WTC11 (cell line): Measurements from ENCODE around the gene APRT. TPM values are rescaled to one million over a fixed set of nuclear protein-coding genes. Genes with fewer than 3 reads are reported as not detected.
A peak's percentile ranks its signal among the peaks of the same experiment; 100 is the strongest.

Experiments used
- ATAC-seq: fragments of 200-7000 bp; cut with Tn5 transposase; 2 replicates; pipeline ENCODE4 v1.10.0; 2021; ENCODE audit warnings: mild to moderate bottlenecking, moderate library complexity
- CTCF ChIA-PET: fragments of 300-600 bp; sonication (Branson Sonifier 250); formaldehyde crosslinking; loops from one replicate; lab custom pipeline; 2021; ENCODE audit warnings: antibody characterized with exemption; lab: Charles Lee
- POLR2A ChIA-PET: fragments of 350-600 bp; sonication (Branson Sonifier 250); formaldehyde crosslinking; loops from one replicate; lab custom pipeline; 2021; ENCODE audit warnings: antibody characterized with exemption; lab: Charles Lee
- DNase-seq: peaks from one replicate; pipeline ENCODE4 v3.0.0; 2021; ENCODE audit warnings: low spot score
- H3K27ac Mint-ChIP-seq: 2 replicates; pipeline ENCODE4 v1.8.0; 2021; ENCODE audit warnings: mixed read lengths
- H3K27me3 Mint-ChIP-seq: 2 replicates; pipeline ENCODE4 v1.8.0; 2021; ENCODE audit warnings: low read depth, mild to moderate bottlenecking, moderate library complexity, mixed read lengths
- H3K36me3 Mint-ChIP-seq: 2 replicates; pipeline ENCODE4 v1.8.0; 2021; ENCODE audit warnings: mixed read lengths
- H3K4me1 Mint-ChIP-seq: 2 replicates; pipeline ENCODE4 v1.8.0; 2022; ENCODE audit warnings: mixed read lengths
- H3K4me3 Mint-ChIP-seq: 2 replicates; pipeline ENCODE4 v1.8.0; 2021; ENCODE audit warnings: mild to moderate bottlenecking, moderate library complexity, mixed read lengths
- H3K9me3 Mint-ChIP-seq: 2 replicates; pipeline ENCODE4 v1.8.0; 2021; ENCODE audit warnings: mixed read lengths
- ARID4B ChIP-seq: sonication (generic); formaldehyde crosslinking; IDR thresholded peaks from 2 replicates; pipeline ENCODE4 v1.8.0; 2023; ENCODE audit warnings: missing genetic modification reagents, mild to moderate bottlenecking, borderline replicate concordance
- ATF6 ChIP-seq: sonication (generic); formaldehyde crosslinking; IDR thresholded peaks from 2 replicates; pipeline ENCODE4 v1.8.1; 2023; ENCODE audit warnings: mild to moderate bottlenecking, missing genetic modification reagents
- CREM ChIP-seq: sonication (generic); formaldehyde crosslinking; IDR thresholded peaks from 2 replicates; pipeline ENCODE4 v1.8.1; 2022; ENCODE audit warnings: mild to moderate bottlenecking, missing genetic modification reagents, moderate library complexity
- FOXK1 ChIP-seq: sonication (generic); formaldehyde crosslinking; IDR thresholded peaks from 2 replicates; pipeline ENCODE4 v1.8.0; 2022; ENCODE audit warnings: mild to moderate bottlenecking, moderate library complexity, missing genetic modification reagents
- FOXP1 ChIP-seq: sonication (generic); formaldehyde crosslinking; IDR thresholded peaks from 2 replicates; pipeline ENCODE4 v1.8.0; 2022; ENCODE audit warnings: missing genetic modification reagents, mild to moderate bottlenecking, moderate library complexity, borderline replicate concordance
- IRF2 ChIP-seq: sonication (generic); formaldehyde crosslinking; IDR thresholded peaks from 2 replicates; pipeline ENCODE4 v1.8.0; 2022; ENCODE audit warnings: low read depth, missing genetic modification reagents, borderline replicate concordance
- PREB ChIP-seq: sonication (generic); formaldehyde crosslinking; IDR thresholded peaks from 2 replicates; pipeline ENCODE4 v1.8.1; 2022; ENCODE audit warnings: mild to moderate bottlenecking, missing genetic modification reagents, moderate library complexity, borderline replicate concordance
- PRRX2 ChIP-seq: fragments of 250-450 bp; sonication (Bioruptor Pico); IDR thresholded peaks from 2 replicates; pipeline ENCODE4 v1.8.0; 2021; ENCODE audit warnings: mild to moderate bottlenecking
- SP1 ChIP-seq: sonication (generic); formaldehyde crosslinking; conservative IDR thresholded peaks from 2 replicates; pipeline ENCODE4 v1.8.1; 2022; ENCODE audit warnings: missing genetic modification reagents
- TEAD1 ChIP-seq: sonication (generic); formaldehyde crosslinking; IDR thresholded peaks from 2 replicates; pipeline ENCODE4 v1.8.0; 2022; ENCODE audit warnings: mild to moderate bottlenecking, missing genetic modification reagents
- USF1 ChIP-seq: sonication (generic); formaldehyde crosslinking; IDR thresholded peaks from 2 replicates; pipeline ENCODE4 v1.8.0; 2022; ENCODE audit warnings: mild to moderate bottlenecking, missing genetic modification reagents
- ZMAT4 ChIP-seq: fragments of 250-450 bp; sonication (Bioruptor Pico); IDR thresholded peaks from 2 replicates; pipeline ENCODE4 v1.9.0; 2021; ENCODE audit warnings: mild to moderate bottlenecking
- ZNF138 ChIP-seq: sonication (generic); formaldehyde crosslinking; conservative IDR thresholded peaks from 2 replicates; pipeline ENCODE4 v1.8.1; 2022; ENCODE audit warnings: mild to moderate bottlenecking, moderate library complexity, missing genetic modification reagents
- ZNF317 ChIP-seq: sonication (generic); formaldehyde crosslinking; IDR thresholded peaks from 2 replicates; pipeline ENCODE4 v1.8.1; 2023; ENCODE audit warnings: low read depth, mild to moderate bottlenecking, moderate library complexity, missing genetic modification reagents, borderline replicate concordance
- ZNF396 ChIP-seq: fragments of 250-450 bp; sonication (Bioruptor Pico); IDR thresholded peaks from 2 replicates; pipeline ENCODE4 v1.8.0; 2021; ENCODE audit warnings: mild to moderate bottlenecking, moderate library complexity, borderline replicate concordance
- ZNF423 ChIP-seq: fragments of 250-450 bp; sonication (Bioruptor Pico); IDR thresholded peaks from 2 replicates; pipeline ENCODE4 v2.1.2; 2022; ENCODE audit warnings: mild to moderate bottlenecking, moderate library complexity
- ZNF425 ChIP-seq: fragments of 250-450 bp; sonication (Bioruptor Pico); conservative IDR thresholded peaks from 2 replicates; pipeline ENCODE4 v1.9.0; 2021; ENCODE audit warnings: mild to moderate bottlenecking
- total RNA-seq: library from RNA; stranded (reverse); gene quantifications from 3 replicates; pipeline ENCODE4 v1.2.3, GENCODE V29; 2021

Gene APRT
- total RNA-seq, 1 experiment from 2014 or later = 288 TPM

GRCh38 chr16:88856828-88857727 is 45.4 kb upstream of the APRT start, which contains the start of the genes GALNS and TRAPPC2L (continued):
- TF ChIP-seq ZNF138 (CRISPR knock-in tag) (no peak), ARID4B (no peak), CREM (CRISPR knock-in tag) (peak; percentile 35; the same call in 1 of the 2 replicates), USF1 (CRISPR knock-in tag) (peak; percentile 99), ZNF396 (CRISPR knock-in tag) (no peak), ZMAT4 (no peak), FOXK1 (CRISPR knock-in tag) (peak; percentile 78; the same call in 1 of the 2 replicates)

- H3K27ac Mint-ChIP-seq = no peak overlapping the region
These were observed 44.5 kb upstream of the APRT start for GRCh38 chr16:88856122-88856827.

GRCh38 chr16:88855736-88856121 is 44.0 kb upstream of the APRT start:
- Mint-ChIP-seq H3K27me3 (no peaks in the 10 kb centered on the region), H3K36me3 (peaks cover 36% of the 10 kb centered on the region), H3K4me1 (peaks cover 20% of the 10 kb centered on the region), H3K4me3 (peak overlapping the region; percentile 72), H3K9me3 (no peaks in the 10 kb centered on the region; the same call in 1 of the 2 replicates), H3K27ac (no peak overlapping the region)
- CTCF ChIA-PET = interaction anchor here (1.1 to 1.8 kb wide), 3 partner anchors 21 to 118 kb away, joined by 4 to 8 read pairs (median 5); no protein-coding TSS in a partner anchor
- TF ChIP-seq ATF6 (no peak), ZNF425 (CRISPR knock-in tag) (no peak), PRRX2 (no peak), TEAD1 (no peak), PREB (CRISPR knock-in tag) (no peak), ZNF423 (no peak), SP1 (CRISPR knock-in tag) (no peak)
- POLR2A ChIA-PET = no interaction called here
- no peak for ATAC-seq
- DNase-seq = no peak

More at GRCh38 chr16:88856122-88856827, 44.5 kb upstream of the APRT start:
- peak; percentile 55 for DNase-seq
- peak; percentile 13 for ATAC-seq
- Mint-ChIP-seq H3K9me3 (no peaks in the 10 kb centered on the region; the same call in 1 of the 2 replicates), H3K4me3 (peak overlapping the region; percentile 72), H3K27me3 (no peaks in the 10 kb centered on the region), H3K36me3 (peaks cover 38% of the 10 kb centered on the region), H3K4me1 (peaks cover 20% of the 10 kb centered on the region)
- POLR2A ChIA-PET = no interaction called here
- TF ChIP-seq FOXP1 (0 out of 2 replicates have a peak, but pooled peaks have one; percentile 15), IRF2 (CRISPR knock-in tag) (no peak), TEAD1 (peak; percentile 49; the same call in 1 of the 2 replicates), ZNF423 (peak; percentile 59; the same call in 1 of the 2 replicates), ZNF317 (CRISPR knock-in tag) (no peak)
- TF ChIP-seq, all 79 proteins: peak for 3
- CTCF ChIA-PET = interaction anchor here (0.6 to 2.9 kb wide), 13 partner anchors 12 to 315 kb away, joined by 3 to 22 read pairs (median 8); partner anchors contain the start of genes APRT and CDH15
